Measurements from ENCODE around the gene SMIM38.

DNA sequence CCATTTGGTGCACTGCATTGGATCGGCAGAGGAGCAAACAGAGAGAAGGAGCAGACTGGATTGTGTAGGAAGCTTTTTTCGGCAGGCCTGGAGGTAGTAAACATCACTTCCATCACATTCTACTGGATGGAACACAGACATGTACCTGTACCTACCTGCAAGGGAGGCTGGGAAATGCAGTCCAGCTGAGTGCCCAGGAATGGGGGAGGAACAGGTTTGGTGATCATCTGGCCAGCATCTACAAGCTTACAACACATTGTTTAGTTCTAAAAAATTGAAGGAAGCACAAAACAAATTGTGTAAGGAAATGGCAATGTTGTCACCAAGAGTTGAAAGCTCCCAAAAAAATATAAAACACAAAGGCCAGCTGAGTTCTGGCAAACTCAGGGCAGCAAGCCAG lies 19.1 kb downstream of the SMIM38 start:
- TF ChIP-seq, protein P1, sequence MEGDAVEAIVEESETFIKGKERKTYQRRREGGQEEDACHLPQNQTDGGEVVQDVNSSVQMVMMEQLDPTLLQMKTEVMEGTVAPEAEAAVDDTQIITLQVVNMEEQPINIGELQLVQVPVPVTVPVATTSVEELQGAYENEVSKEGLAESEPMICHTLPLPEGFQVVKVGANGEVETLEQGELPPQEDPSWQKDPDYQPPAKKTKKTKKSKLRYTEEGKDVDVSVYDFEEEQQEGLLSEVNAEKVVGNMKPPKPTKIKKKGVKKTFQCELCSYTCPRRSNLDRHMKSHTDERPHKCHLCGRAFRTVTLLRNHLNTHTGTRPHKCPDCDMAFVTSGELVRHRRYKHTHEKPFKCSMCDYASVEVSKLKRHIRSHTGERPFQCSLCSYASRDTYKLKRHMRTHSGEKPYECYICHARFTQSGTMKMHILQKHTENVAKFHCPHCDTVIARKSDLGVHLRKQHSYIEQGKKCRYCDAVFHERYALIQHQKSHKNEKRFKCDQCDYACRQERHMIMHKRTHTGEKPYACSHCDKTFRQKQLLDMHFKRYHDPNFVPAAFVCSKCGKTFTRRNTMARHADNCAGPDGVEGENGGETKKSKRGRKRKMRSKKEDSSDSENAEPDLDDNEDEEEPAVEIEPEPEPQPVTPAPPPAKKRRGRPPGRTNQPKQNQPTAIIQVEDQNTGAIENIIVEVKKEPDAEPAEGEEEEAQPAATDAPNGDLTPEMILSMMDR (IDR thresholded peaks at IDR 0.05; ENCODE audit: low read length), result no peak
- no peak for TF ChIP-seq EZH2 (IDR thresholded peaks at IDR 0.05; ENCODE audit: borderline replicate concordance, low read length)
